SK-MEL-5 (cell line): ENCODE data around the gene GNG14. TPM values are rescaled to one million over a fixed set of nuclear protein-coding genes. Genes with fewer than 3 reads are reported as not detected.
"Not testable (repeated sequence)": the region's sequence is repeated elsewhere in the genome, so short reads cannot be mapped to it uniquely, and the experiment has no call there.

ENCODE experiments used
- DNase-seq: peaks from one replicate; pipeline ENCODE4 v3.0.0-alpha.2; 2016; ENCODE audit warnings: low read depth, low spot score
- in situ Hi-C: cut with HindIII; loops from 2 replicates; pipeline ENCODE4 v1.10.0; 2016; ENCODE audit warnings: low sequenced_read_pairs, high pct_unique_total_duplicates, low pct_unique_long_range_greater_than_20kb
- total RNA-seq: library from RNA; depleted of rRNA; stranded (reverse); fragments of >200 nt; shearing (Covaris generic); gene quantifications from 2 replicates; pipeline ENCODE4 v1.2.3, GENCODE V29; 2014

Gene GNG14
- total RNA-seq, 1 experiment from 2014 or later = not detected

DNA sequence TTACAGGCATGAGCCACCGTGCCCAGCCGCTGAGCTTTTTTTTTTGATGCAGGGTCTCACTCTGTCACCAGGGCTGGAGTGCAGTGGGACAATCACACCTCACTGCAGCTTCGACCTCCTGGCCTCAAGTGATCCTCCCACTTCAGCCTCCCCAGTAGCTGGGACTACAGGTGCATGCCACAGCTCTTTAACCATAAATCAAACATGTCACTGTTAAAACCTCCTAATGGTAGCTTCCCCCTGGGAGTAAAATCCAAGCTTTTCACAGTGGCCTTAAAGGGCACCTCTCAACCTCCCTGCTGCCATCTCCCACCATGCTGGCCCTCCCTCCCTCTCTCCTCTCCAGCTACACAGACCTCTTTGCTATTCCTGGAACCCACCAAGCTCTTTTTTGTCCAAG, 2.0 kb upstream of the GNG14 start:
- in situ Hi-C loops = no loop called here
- no peak for DNase-seq

- in situ Hi-C loops = no loop called here
- DNase-seq = no peak
Observed at GRCh38 chr19:12689012-12689411, 1.2 kb downstream of the GNG14 start.

- no peak for DNase-seq
- in situ Hi-C loops = no loop called here
Observed at GRCh38 chr19:12689581-12690216, 1.9 kb downstream of the GNG14 start.

- in situ Hi-C loops = no loop called here
- DNase-seq = no peak
Observed at GRCh38 chr19:12692960-12693359, 5.2 kb downstream of the GNG14 start.

GRCh38 chr19:12694641-12695040, 6.8 kb downstream of the GNG14 start:
- in situ Hi-C loops = no loop called here
- no peak for DNase-seq

DNA sequence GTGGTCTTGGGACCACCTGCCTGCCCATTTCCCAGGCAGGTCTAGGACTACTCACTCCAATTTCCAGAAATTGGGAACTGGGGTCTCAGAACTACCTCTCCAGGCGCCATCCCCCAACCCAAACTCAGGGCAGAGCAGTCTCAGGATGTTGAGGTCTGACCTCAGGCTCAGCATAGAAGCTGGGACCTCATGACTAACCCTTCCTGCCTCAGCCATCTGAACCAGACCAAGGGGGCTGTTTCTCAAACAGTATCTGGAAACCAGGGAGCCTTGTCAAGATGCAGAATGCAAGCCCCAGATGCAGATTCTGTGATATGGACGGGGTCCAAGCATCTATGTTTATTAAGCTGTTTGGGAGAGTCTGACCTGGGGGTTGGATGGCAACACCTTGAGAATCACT, 7.3 kb downstream of the GNG14 start:
- no peak for DNase-seq
- in situ Hi-C loops = no loop called here

GRCh38 chr19:12695514-12695913, 7.7 kb downstream of the GNG14 start:
- DNase-seq = no peak
- in situ Hi-C loops = no loop called here

- in situ Hi-C loops = no loop called here
- no peak for DNase-seq
Observed at GRCh38 chr19:12695997-12696365, 8.2 kb downstream of the GNG14 start.

- in situ Hi-C loops = no loop called here
- DNase-seq = peak; percentile 91
Observed at GRCh38 chr19:12696366-12697335, 8.9 kb downstream of the GNG14 start, which contains the start of gene FBXW9. TSS of gene FBXW9 (minus strand) at chr19:12696631. CDS start at chr19:12696581, 50 bp downstream.

GRCh38 chr19:12697425-12697824, 9.6 kb downstream of the GNG14 start:
- DNase-seq, in situ Hi-C loops: not testable (repeated sequence)

DNA sequence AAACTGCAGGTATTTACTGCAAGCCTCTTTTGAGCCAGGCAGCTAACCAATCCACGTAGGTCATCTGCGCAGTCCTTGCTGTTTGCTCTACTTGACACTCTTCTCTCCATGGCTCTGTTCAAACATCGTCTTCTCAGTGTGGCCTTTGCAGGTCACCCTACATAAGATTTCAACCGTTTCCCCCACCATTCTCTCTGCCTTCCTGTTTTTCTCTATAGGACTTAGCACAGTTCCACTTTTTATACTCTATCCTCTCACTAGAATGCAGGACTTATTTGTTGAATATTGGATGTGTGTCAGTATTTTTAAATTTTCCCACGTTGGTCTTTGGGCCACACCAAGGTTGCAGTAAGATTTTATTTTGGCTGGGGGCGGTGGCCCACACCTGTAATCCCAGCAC, 10.3 kb downstream of the GNG14 start:
- no peak for DNase-seq
- in situ Hi-C loops = no loop called here

DNA sequence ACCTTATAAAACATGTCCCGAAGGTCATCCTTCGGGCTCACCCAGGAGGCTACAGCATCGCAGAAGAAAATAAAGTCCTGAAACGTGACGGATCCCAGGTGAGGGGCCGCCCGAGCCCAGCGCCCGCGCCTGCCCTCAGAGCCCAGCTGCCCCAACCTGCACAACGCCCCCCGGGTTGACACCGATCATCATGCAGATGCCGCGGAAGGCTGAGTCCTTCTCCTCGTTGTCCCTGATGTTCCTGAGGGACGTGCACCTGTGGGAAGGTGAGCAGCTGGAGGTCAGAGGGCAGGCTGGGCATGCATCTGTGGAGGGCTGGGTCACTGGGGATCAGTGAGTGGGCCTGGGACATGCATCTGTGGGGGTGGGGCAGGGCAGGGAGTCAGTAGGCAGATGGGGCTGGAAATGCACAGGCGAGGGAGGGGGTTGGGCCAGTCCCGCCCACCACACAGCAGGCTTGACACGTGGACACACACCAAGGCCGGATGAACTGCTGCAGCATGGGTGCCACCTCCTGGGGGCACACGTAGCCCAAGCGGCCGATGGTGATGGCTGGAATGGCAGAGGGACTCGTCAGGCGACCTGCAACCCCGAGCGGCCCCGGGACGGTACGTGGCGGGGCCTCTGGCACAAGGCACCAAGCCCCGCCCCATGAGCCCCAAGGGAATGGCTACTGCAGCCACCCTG, 13.9 kb downstream of the GNG14 start:
- in situ Hi-C loops = no loop called here
- no peak for DNase-seq

GRCh38 chr19:12703046-12703445, 15.2 kb downstream of the GNG14 start:
- in situ Hi-C loops = no loop called here
- DNase-seq = peak; percentile 78

DNA sequence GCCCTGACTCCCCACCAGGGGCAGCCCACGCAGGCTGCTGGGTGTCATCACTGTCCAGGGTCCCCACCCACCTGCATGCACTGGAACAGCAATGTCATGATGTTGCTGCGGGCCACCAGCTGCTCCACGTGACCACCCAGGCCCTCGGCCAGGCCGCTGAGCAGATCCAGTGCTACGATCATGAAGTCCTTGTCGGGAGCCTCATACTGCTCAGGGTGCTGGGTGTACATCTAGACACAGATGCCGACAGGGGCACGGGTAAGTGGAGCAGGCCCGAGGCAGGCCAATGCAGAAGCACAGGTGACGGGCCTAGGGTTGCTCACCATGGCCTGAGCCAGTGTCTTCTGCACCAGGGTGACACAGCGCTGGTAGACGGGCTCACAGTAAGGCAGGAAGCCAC, 17.4 kb downstream of the GNG14 start:
- no peak for DNase-seq
- in situ Hi-C loops = no loop called here

- DNase-seq = no peak
- in situ Hi-C loops = no loop called here
Observed at GRCh38 chr19:12705654-12706331, 18.0 kb downstream of the GNG14 start.

DNA sequence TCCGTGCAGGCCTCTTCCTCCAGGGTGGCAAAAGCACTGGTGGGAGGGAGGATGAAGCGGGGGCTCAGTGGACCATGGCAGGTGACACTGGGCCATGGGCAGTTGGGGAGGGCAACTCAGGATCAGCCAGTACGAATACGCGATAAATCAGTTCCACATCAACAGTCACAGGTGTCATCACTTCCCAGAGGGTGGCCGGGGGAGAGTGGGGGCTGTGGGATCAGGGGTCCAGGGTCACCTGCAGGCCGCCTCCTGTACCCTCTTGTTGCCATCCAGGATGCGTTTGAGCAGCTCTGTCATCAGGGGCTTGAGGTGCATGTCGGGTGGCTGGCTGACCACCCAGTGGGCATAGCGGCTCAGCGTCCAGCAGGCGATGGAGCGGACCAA, 18.5 kb downstream of the GNG14 start:
- DNase-seq = no peak
- in situ Hi-C loops = no loop called here

GRCh38 chr19:12708641-12709040, 20.8 kb downstream of the GNG14 start:
- in situ Hi-C loops = no loop called here
- DNase-seq = no peak

DNA sequence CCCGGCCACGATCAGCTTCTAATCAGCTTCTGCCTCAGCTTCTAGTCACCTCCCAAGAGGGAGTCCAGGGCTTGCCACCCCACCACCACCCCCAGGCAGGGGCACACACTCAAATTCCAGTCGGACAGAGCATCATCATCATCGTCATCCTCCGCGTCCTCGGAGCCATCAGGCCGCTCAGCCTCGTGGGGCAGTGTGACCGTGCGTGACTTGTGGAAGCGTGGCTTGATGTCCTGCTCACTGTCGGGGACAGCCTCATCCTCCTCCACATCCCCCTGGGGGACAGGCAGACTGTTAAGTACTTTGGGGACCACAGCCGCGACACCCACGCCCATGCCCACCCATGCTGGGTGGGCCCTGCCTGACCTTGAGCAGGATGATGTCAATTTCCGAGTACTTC, 23.4 kb downstream of the GNG14 start:
- no peak for DNase-seq
- in situ Hi-C loops = no loop called here
